ENCODE results near the gene SDK1. TPM values are rescaled to one million over a fixed set of nuclear protein-coding genes. Genes with fewer than 3 reads are reported as not detected.

Gene SDK1
- total RNA-seq, 1 experiment from 2014 or later, result 7.1 TPM

DNA sequence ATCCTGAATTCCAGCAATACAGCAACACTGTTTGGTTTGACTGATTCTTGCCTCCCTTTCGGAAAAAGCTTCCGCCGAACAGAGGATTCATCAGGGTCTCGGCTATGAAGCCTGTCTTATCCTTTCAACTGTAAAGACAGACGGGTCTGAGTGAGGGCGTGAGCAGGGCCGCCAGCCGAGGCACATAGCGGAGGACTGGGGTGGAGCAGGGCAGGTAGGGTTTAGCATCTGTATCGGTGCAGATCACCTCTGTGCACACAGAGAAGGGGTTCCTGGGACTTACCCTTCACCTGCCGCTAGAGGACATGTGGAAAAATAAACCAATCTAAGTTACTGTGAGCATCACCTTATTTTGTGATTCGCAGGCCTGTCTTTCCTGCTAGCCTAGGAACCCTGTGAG, 724.2 kb downstream of the SDK1 start:
- BruUV-seq (replicated peaks), result no TSS peak
- H3K4me1 Mint-ChIP-seq (ENCODE audit: low read depth, unreplicated experiment), result no peaks in the 10 kb centered on the region
- intact Hi-C loops (cut with micrococcal nuclease; ENCODE audit: unreplicated experiment), result no loop called here
- H3K27ac Mint-ChIP-seq (ENCODE audit: unreplicated experiment), result no peak overlapping the region
- H3K4me3 Mint-ChIP-seq (ENCODE audit: unreplicated experiment), result no peak overlapping the region
- no peaks in the 10 kb centered on the region for H3K9me3 Mint-ChIP-seq (ENCODE audit: unreplicated experiment)
- no peak overlapping the region for H3K4me3 ChIP-seq (ENCODE audit: low read depth, low read length)
- TF ChIP-seq, protein P1, sequence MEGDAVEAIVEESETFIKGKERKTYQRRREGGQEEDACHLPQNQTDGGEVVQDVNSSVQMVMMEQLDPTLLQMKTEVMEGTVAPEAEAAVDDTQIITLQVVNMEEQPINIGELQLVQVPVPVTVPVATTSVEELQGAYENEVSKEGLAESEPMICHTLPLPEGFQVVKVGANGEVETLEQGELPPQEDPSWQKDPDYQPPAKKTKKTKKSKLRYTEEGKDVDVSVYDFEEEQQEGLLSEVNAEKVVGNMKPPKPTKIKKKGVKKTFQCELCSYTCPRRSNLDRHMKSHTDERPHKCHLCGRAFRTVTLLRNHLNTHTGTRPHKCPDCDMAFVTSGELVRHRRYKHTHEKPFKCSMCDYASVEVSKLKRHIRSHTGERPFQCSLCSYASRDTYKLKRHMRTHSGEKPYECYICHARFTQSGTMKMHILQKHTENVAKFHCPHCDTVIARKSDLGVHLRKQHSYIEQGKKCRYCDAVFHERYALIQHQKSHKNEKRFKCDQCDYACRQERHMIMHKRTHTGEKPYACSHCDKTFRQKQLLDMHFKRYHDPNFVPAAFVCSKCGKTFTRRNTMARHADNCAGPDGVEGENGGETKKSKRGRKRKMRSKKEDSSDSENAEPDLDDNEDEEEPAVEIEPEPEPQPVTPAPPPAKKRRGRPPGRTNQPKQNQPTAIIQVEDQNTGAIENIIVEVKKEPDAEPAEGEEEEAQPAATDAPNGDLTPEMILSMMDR (IDR thresholded peaks at IDR 0.05; ENCODE audit: insufficient read depth in 1 of 2, low read depth in 1 of 2, low read length in 1 of 2, severe bottlenecking in 1 of 2, unreplicated experiment in 1 of 2), result no peak
- no peaks in the 10 kb centered on the region for H3K27me3 ChIP-seq (replicated peaks; ENCODE audit: control insufficient read depth, insufficient read depth, low read length)
- H3K9me3 ChIP-seq, result no peaks in the 10 kb centered on the region; the same call in 1 of the 2 replicates
- CTCF ChIA-PET, result no interaction called here
- H3K36me3 Mint-ChIP-seq (ENCODE audit: insufficient read depth, unreplicated experiment), result no peaks in the 10 kb centered on the region
- no peaks in the 10 kb centered on the region for H3K27me3 Mint-ChIP-seq (ENCODE audit: insufficient read depth, unreplicated experiment)
- H3K36me3 ChIP-seq (ENCODE audit: control insufficient read depth, insufficient read depth, low read length), result no peaks in the 10 kb centered on the region
- H3K4me1 ChIP-seq, result no peaks in the 10 kb centered on the region
- POLR2A ChIA-PET, result no interaction called here
- DNase-seq, result no peak

DNA sequence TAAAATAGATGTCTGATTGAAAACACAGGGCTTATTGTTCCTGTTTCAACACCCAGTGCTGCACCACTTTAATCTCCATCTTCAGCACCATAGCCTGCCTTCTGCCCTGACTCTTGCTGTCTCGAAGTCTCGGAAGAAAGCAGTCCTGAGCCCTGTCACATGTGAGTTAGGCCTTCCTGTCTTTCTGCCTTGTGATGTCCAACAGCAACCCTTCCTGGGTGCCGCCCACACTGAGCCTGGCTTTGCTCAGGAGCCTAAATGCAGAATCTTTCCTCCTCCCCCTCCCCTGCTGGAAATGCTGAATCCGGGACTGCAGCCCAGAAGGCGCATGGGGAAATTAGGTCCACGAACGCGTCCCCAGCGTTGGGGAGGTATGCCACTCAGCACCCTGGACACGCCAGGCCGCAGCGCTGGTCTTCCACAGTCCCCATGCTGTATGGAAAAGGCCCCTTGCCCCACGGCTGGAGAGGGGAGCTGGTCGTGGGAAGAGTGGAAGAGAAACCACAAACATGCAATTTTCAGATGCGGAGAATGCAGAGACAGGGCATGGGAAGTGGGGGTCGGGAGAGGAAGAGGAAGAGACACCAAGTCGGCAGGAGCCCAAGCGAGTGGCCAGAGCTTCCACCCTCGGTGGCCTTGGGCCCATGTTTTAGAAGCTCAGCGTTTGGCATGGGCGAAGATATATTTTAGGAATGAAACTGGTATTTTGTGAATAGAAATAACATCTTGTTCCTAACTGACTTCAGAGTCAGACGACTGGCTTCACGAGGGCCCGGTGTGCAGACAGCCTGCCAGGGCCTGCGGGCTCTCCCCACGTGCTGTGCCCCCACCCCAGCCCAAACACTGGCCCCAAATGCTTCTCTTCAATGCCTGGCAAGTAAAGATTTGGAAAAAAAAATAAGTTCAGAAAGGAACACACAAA, 724.9 kb downstream of the SDK1 start:
- no peaks in the 10 kb centered on the region for H3K36me3 Mint-ChIP-seq (ENCODE audit: insufficient read depth, unreplicated experiment)
- no TSS peak for BruUV-seq (replicated peaks)
- H3K36me3 ChIP-seq (ENCODE audit: control insufficient read depth, insufficient read depth, low read length), result no peaks in the 10 kb centered on the region
- no peaks in the 10 kb centered on the region for H3K27me3 ChIP-seq (replicated peaks; ENCODE audit: control insufficient read depth, insufficient read depth, low read length)
- no peaks in the 10 kb centered on the region for H3K9me3 ChIP-seq
- no peak for DNase-seq
- no peak overlapping the region for H3K27ac Mint-ChIP-seq (ENCODE audit: unreplicated experiment)
- no peak overlapping the region for H3K4me3 ChIP-seq (ENCODE audit: low read depth, low read length)
- no peaks in the 10 kb centered on the region for H3K9me3 Mint-ChIP-seq (ENCODE audit: unreplicated experiment)
- no peaks in the 10 kb centered on the region for H3K4me1 Mint-ChIP-seq (ENCODE audit: low read depth, unreplicated experiment)
- TF ChIP-seq, protein P1 (IDR thresholded peaks at IDR 0.05; ENCODE audit: insufficient read depth in 1 of 2, low read depth in 1 of 2, low read length in 1 of 2, severe bottlenecking in 1 of 2, unreplicated experiment in 1 of 2), result no peak
- H3K4me1 ChIP-seq, result no peaks in the 10 kb centered on the region
- ChIA-PET POLR2A (no interaction called here), CTCF (no interaction called here)
- H3K4me3 Mint-ChIP-seq (ENCODE audit: unreplicated experiment), result no peak overlapping the region
- no peaks in the 10 kb centered on the region for H3K27me3 Mint-ChIP-seq (ENCODE audit: insufficient read depth, unreplicated experiment)
- intact Hi-C loops (cut with micrococcal nuclease; ENCODE audit: unreplicated experiment), result no loop called here

DNA sequence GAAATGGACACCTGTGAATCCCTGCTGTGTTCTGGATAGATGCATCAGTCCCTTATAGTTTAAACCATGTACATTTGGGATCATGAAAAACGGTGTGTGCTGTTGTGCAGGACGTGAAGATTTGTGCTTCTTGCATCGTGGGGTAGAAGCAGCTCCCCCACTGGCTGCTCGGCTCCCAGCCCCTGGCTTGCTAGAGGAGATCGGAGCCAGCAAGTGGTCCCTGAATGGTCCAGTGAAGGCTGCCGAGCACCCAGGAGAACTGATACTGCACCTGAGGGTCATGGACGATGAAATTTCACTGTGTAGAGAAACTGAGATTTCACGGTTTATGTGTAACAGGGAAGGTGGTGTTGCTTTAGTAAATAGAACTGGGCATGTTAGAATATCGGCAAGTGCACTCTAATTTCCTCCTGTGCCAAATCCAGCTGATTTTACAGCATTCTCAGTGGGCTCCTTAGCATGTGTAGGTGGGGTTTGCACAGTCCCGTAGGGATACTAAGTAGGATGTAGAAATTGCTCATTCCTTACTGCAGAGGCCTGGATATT, 726.0 kb downstream of the SDK1 start:
- no peak overlapping the region for H3K4me3 Mint-ChIP-seq (ENCODE audit: unreplicated experiment)
- no peaks in the 10 kb centered on the region for H3K27me3 Mint-ChIP-seq (ENCODE audit: insufficient read depth, unreplicated experiment)

More for the DNA sequence above, 726.0 kb downstream of the SDK1 start:
- POLR2A ChIA-PET, result no interaction called here
- DNase-seq, result no peak
- Histone ChIP-seq H3K9me3 (no peaks in the 10 kb centered on the region), H3K27me3 (replicated peaks; ENCODE audit: control insufficient read depth, insufficient read depth, low read length) (no peaks in the 10 kb centered on the region), H3K4me1 (no peaks in the 10 kb centered on the region), H3K36me3 (ENCODE audit: control insufficient read depth, insufficient read depth, low read length) (no peaks in the 10 kb centered on the region), H3K4me3 (ENCODE audit: low read depth, low read length) (no peak overlapping the region)
- Mint-ChIP-seq H3K36me3 (ENCODE audit: insufficient read depth, unreplicated experiment) (no peaks in the 10 kb centered on the region), H3K4me1 (ENCODE audit: low read depth, unreplicated experiment) (no peaks in the 10 kb centered on the region), H3K9me3 (ENCODE audit: unreplicated experiment) (no peaks in the 10 kb centered on the region), H3K27ac (ENCODE audit: unreplicated experiment) (no peak overlapping the region)
- intact Hi-C loops (cut with micrococcal nuclease; ENCODE audit: unreplicated experiment), result no loop called here
- BruUV-seq (replicated peaks), result no TSS peak
- TF ChIP-seq, protein P1 (IDR thresholded peaks at IDR 0.05; ENCODE audit: insufficient read depth in 1 of 2, low read depth in 1 of 2, low read length in 1 of 2, severe bottlenecking in 1 of 2, unreplicated experiment in 1 of 2), result no peak
- CTCF ChIA-PET, result no interaction called here

Data from Caco-2 (cell line).